ACC112 (cell line): Measurements from ENCODE around the gene MAP1LC3B2.

Experiments used
- H2AFZ ChIP-seq: fragments of 200-600 bp; sonication (generic); one replicate; pipeline ENCODE4 v1.6.0; 2017; ENCODE audit warnings: antibody characterized with exemption, low read length; ENCODE audit not compliant: unreplicated experiment
- H3K27ac ChIP-seq: fragments of 200-600 bp; sonication (generic); 2 replicates; pipeline ENCODE4 v1.5.1; 2014; ENCODE audit warnings: low read depth, mild to moderate bottlenecking, antibody characterized with exemption, low read length, moderate library complexity
- H3K27me3 ChIP-seq: fragments of 200-600 bp; sonication (generic); 2 replicates; pipeline ENCODE4 v1.6.1; 2014; ENCODE audit warnings: mild to moderate bottlenecking, antibody characterized with exemption, low read length, moderate library complexity, mixed read lengths; ENCODE audit not compliant: insufficient read depth
- H3K36me3 ChIP-seq: fragments of 200-600 bp; sonication (generic); 2 replicates; pipeline ENCODE4 v1.6.1; 2016; ENCODE audit warnings: mild to moderate bottlenecking, antibody characterized with exemption, low read length, moderate library complexity, mixed read lengths; ENCODE audit not compliant: insufficient read depth
- H3K4me1 ChIP-seq: fragments of 200-600 bp; sonication (generic); one replicate; pipeline ENCODE4 v1.6.1; 2016; ENCODE audit warnings: low read length, mixed read lengths; ENCODE audit not compliant: insufficient read depth, unreplicated experiment, control insufficient read depth
- H3K4me3 ChIP-seq: fragments of 200-600 bp; sonication (generic); 2 replicates; pipeline ENCODE4 v1.5.1; 2014; ENCODE audit warnings: mild to moderate bottlenecking, low read depth, low read length
- H3K79me2 ChIP-seq: fragments of 200-600 bp; sonication (generic); one replicate; pipeline ENCODE4 v1.6.0; 2016; ENCODE audit warnings: low read length; ENCODE audit not compliant: control insufficient read depth, unreplicated experiment, insufficient read depth

MAP1LC3B2 gene

DNA sequence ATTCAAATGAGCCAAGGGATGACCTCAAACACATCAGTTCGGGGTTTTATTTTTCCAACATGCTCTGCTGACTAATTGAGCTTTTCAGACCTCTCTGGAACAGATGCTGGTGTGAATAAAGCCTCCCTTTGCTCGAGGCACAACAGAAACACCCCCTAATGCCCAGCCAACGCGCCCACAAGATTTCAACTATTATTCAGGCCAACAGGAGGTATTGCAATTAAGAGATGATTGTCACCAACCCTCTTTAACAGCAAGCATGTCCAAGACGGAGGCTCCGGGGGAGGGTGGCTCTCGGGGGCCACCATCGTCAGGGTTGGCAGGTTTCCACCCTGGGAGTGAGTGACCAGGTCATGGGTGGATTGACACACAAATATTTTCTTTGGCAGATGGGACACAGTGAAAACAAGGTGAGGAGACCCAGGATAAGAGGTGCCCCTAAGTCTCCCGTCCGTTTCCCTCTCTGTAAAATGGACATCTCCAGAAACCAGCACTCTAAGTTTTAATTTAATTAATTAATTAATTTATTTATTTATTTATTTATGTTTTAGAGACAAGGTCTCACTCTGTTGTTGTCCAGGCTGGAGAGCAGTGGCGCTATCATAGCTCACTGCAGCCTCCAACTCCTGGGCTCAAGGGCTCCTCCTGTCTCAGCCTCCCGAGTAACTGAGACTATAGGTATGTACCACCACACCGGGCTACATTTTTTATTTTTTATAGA, 56.1 kb downstream of the MAP1LC3B2 start:
- Histone ChIP-seq H3K27me3 (peaks cover 11% of the 10 kb centered on the region; the same call in 1 of the 2 replicates), H3K4me1 (no peaks in the 10 kb centered on the region), H2AFZ (no peak overlapping the region), H3K36me3 (no peaks in the 10 kb centered on the region), H3K4me3 (no peak overlapping the region), H3K79me2 (no peaks in the 10 kb centered on the region), H3K27ac (no peak overlapping the region)

GRCh38 chr12:116616536-116617248, 57.5 kb downstream of the MAP1LC3B2 start:
- Histone ChIP-seq H3K27me3 (peaks cover 17% of the 10 kb centered on the region), H3K4me3 (no peak overlapping the region), H3K36me3 (no peaks in the 10 kb centered on the region), H3K27ac (no peak overlapping the region), H3K4me1 (no peaks in the 10 kb centered on the region), H3K79me2 (no peaks in the 10 kb centered on the region), H2AFZ (no peak overlapping the region)

GRCh38 chr12:116619246-116619645, 60.1 kb downstream of the MAP1LC3B2 start:
- no peaks in the 10 kb centered on the region; the same call in 1 of the 2 replicates for H3K36me3 ChIP-seq
- H3K27ac ChIP-seq = no peak overlapping the region
- H3K4me1 ChIP-seq = no peaks in the 10 kb centered on the region
- H3K4me3 ChIP-seq = no peak overlapping the region
- no peaks in the 10 kb centered on the region for H3K79me2 ChIP-seq
- peaks cover 33% of the 10 kb centered on the region for H3K27me3 ChIP-seq
- no peak overlapping the region for H2AFZ ChIP-seq

GRCh38 chr12:116620124-116620491, 60.9 kb downstream of the MAP1LC3B2 start:
- Histone ChIP-seq H3K4me3 (no peak overlapping the region), H2AFZ (no peak overlapping the region), H3K27me3 (peaks cover 33% of the 10 kb centered on the region), H3K36me3 (no peaks in the 10 kb centered on the region; the same call in 1 of the 2 replicates), H3K4me1 (no peaks in the 10 kb centered on the region), H3K27ac (no peak overlapping the region), H3K79me2 (no peaks in the 10 kb centered on the region)

- no peaks in the 10 kb centered on the region for H3K4me1 ChIP-seq
- no peaks in the 10 kb centered on the region for H3K79me2 ChIP-seq
- peaks cover 33% of the 10 kb centered on the region for H3K27me3 ChIP-seq
- H3K36me3 ChIP-seq = no peaks in the 10 kb centered on the region; the same call in 1 of the 2 replicates
- H3K27ac ChIP-seq = no peak overlapping the region
- H2AFZ ChIP-seq = no peak overlapping the region
- H3K4me3 ChIP-seq = no peak overlapping the region
Observed at GRCh38 chr12:116620492-116621191, 61.5 kb downstream of the MAP1LC3B2 start.

- H3K4me3 ChIP-seq = no peak overlapping the region
- H3K79me2 ChIP-seq = no peaks in the 10 kb centered on the region
- no peak overlapping the region for H3K27ac ChIP-seq
- no peak overlapping the region for H2AFZ ChIP-seq
- H3K27me3 ChIP-seq = peaks cover 33% of the 10 kb centered on the region
- no peaks in the 10 kb centered on the region; the same call in 1 of the 2 replicates for H3K36me3 ChIP-seq
- no peaks in the 10 kb centered on the region for H3K4me1 ChIP-seq
Observed at GRCh38 chr12:116621194-116621593, 62.0 kb downstream of the MAP1LC3B2 start.

DNA sequence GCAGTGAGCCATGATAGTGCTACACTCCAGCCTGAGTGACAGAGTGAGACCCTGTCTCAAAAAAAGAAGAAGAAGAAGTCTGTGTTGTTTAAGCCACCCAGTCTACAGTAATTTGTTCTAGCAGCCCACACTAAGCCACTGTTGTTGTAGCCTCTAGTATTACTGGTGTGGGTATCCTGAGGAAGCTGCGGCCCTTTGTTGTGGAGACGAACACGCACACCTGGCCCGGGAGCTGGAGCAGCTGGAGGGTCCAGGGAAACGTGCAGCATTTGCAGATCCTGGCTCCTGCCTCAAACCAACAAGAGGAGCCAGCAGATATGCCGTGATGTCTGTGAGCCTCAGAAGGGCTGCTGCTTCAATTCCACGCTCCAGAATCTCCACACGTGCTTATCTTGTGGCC, 65.3 kb downstream of the MAP1LC3B2 start:
- no peaks in the 10 kb centered on the region for H3K4me1 ChIP-seq
- no peak overlapping the region for H3K27ac ChIP-seq
- no peaks in the 10 kb centered on the region; the same call in 1 of the 2 replicates for H3K36me3 ChIP-seq

GRCh38 chr12:116626153-116626552, 67.0 kb downstream of the MAP1LC3B2 start:
- H3K4me1 ChIP-seq = no peaks in the 10 kb centered on the region
- no peak overlapping the region for H3K4me3 ChIP-seq
- H3K27ac ChIP-seq = no peak overlapping the region
- no peaks in the 10 kb centered on the region for H3K79me2 ChIP-seq
- no peak overlapping the region for H2AFZ ChIP-seq
- no peaks in the 10 kb centered on the region; the same call in 1 of the 2 replicates for H3K36me3 ChIP-seq
- H3K27me3 ChIP-seq = peaks cover 31% of the 10 kb centered on the region

More for the DNA sequence above, 65.3 kb downstream of the MAP1LC3B2 start:
- no peak overlapping the region for H2AFZ ChIP-seq
- H3K79me2 ChIP-seq = no peaks in the 10 kb centered on the region
- H3K4me3 ChIP-seq = no peak overlapping the region
- H3K27me3 ChIP-seq = peaks cover 27% of the 10 kb centered on the region
